ENCODE data around the gene CUBN. TPM values are rescaled to one million over a fixed set of nuclear protein-coding genes. Genes with fewer than 3 reads are reported as not detected.

CUBN gene
- total and polyA plus RNA-seq, 5 donors from 2014 or later: 0.01 to 4.7 (median 0.15) TPM

GRCh38 chr10:17047908-17048307 is 81.7 kb downstream of the CUBN start:
- DNase-seq: no peak
- Mint-ChIP-seq H3K4me1 (no peaks in the 10 kb centered on the region), H3K27me3 (no peaks in the 10 kb centered on the region), H3K36me3 (peaks cover 23% of the 10 kb centered on the region), H3K4me3 (no peak overlapping the region), H3K9me3 (peaks cover 0 to 3% (median 0%) of the 10 kb centered on the region in 7 donors), H3K27ac (no peak overlapping the region)
- no peak overlapping the region for H3K27ac ChIP-seq (ENCODE audit: insufficient read depth, low read length, poor library complexity, severe bottlenecking)
- H3K4me1 ChIP-seq (ENCODE audit: control insufficient read depth, insufficient read depth, low read length, poor library complexity, severe bottlenecking): no peaks in the 10 kb centered on the region
- no peak for ATAC-seq (ENCODE audit: low read depth in 2 of 2)
- no peaks in the 10 kb centered on the region for H3K36me3 ChIP-seq (ENCODE audit: control insufficient read depth, insufficient read depth, low read length)
- no peaks in the 10 kb centered on the region for H3K9me3 ChIP-seq (ENCODE audit: control insufficient read depth in 2 of 2, low read length in 2 of 2)
- no peak overlapping the region for H3K4me3 ChIP-seq (ENCODE audit: low read depth, low read length)
- H3K27me3 ChIP-seq (ENCODE audit: control insufficient read depth, insufficient read depth, low read length): no peaks in the 10 kb centered on the region

DNA sequence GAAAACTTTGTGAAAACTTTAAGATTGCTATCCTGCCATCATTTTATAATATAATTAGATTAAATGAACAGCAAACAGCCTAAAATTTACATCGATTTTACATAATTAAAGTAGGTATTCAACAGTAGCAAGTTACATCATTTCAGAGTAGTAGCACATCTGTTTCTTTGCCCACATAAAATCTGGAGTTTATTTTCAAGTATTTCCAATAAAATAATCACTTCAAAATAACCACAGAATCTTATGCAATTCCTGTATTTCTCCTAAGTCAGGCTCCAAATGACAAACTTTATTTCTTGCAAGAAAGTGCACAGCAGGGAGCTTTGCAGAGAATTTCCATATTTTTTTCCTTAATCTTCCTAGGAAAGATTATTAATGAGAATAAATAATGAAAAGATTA is 82.6 kb downstream of the CUBN start:
- no peaks in the 10 kb centered on the region for H3K27me3 ChIP-seq (ENCODE audit: control insufficient read depth, insufficient read depth, low read length)
- H3K4me3 ChIP-seq (ENCODE audit: low read depth, low read length): no peak overlapping the region
- Mint-ChIP-seq H3K27me3 (no peaks in the 10 kb centered on the region), H3K4me1 (no peaks in the 10 kb centered on the region), H3K36me3 (peaks cover 22% of the 10 kb centered on the region), H3K4me3 (no peak overlapping the region), H3K27ac (no peak overlapping the region), H3K9me3 (peaks cover 0 to 3% (median 0%) of the 10 kb centered on the region in 7 donors)
- no peaks in the 10 kb centered on the region for H3K4me1 ChIP-seq (ENCODE audit: control insufficient read depth, insufficient read depth, low read length, poor library complexity, severe bottlenecking)
- no peaks in the 10 kb centered on the region for H3K36me3 ChIP-seq (ENCODE audit: control insufficient read depth, insufficient read depth, low read length)
- no peak for DNase-seq
- ATAC-seq (ENCODE audit: low read depth in 2 of 2): no peak
- H3K9me3 ChIP-seq (ENCODE audit: control insufficient read depth in 2 of 2, low read length in 2 of 2): no peaks in the 10 kb centered on the region
- H3K27ac ChIP-seq (ENCODE audit: insufficient read depth, low read length, poor library complexity, severe bottlenecking): no peak overlapping the region

DNA sequence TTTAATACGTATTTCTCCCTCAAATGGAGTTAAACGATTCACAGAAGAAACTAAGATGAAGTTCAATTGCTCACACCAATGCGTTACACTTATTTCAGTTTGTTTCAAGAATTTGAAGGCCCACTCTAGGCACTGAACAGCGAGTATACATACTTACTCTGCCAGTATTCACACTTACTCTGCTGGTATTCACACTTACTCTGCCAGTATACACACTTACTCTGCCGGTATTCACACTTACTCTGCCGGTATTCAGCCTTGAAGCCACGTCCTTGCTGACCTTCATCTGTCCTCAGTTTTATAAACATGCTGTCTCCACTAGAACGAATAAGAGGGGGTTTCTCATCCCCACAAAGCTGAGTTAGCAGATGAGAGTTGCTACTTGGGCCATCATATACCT is 86.0 kb downstream of the CUBN start:
- H3K4me1 ChIP-seq (ENCODE audit: control insufficient read depth, insufficient read depth, low read length, poor library complexity, severe bottlenecking): no peaks in the 10 kb centered on the region
- H3K36me3 ChIP-seq (ENCODE audit: control insufficient read depth, insufficient read depth, low read length): no peaks in the 10 kb centered on the region
- ATAC-seq (ENCODE audit: low read depth in 2 of 2) (no peak), DNase-seq (no peak)
- no peaks in the 10 kb centered on the region for H3K9me3 ChIP-seq (ENCODE audit: control insufficient read depth in 2 of 2, low read length in 2 of 2)
- H3K27ac ChIP-seq (ENCODE audit: insufficient read depth, low read length, poor library complexity, severe bottlenecking): no peak overlapping the region
- Mint-ChIP-seq H3K36me3 (no peaks in the 10 kb centered on the region), H3K9me3 (no peaks in the 10 kb centered on the region), H3K4me3 (no peak overlapping the region), H3K27me3 (no peaks in the 10 kb centered on the region), H3K27ac (no peak overlapping the region), H3K4me1 (no peaks in the 10 kb centered on the region)
- H3K4me3 ChIP-seq (ENCODE audit: low read depth, low read length): no peak overlapping the region
- no peaks in the 10 kb centered on the region for H3K27me3 ChIP-seq (ENCODE audit: control insufficient read depth, insufficient read depth, low read length)

- no peaks in the 10 kb centered on the region for H3K9me3 ChIP-seq (ENCODE audit: control insufficient read depth in 2 of 2, low read length in 2 of 2)
- no peak overlapping the region for H3K27ac ChIP-seq (ENCODE audit: insufficient read depth, low read length, poor library complexity, severe bottlenecking)
- no peak overlapping the region for H3K27ac Mint-ChIP-seq
- ATAC-seq (ENCODE audit: low read depth in 2 of 2) (no peak), DNase-seq (no peak)
- H3K9me3 Mint-ChIP-seq: no peaks in the 10 kb centered on the region
- H3K36me3 ChIP-seq (ENCODE audit: control insufficient read depth, insufficient read depth, low read length): no peaks in the 10 kb centered on the region
- H3K27me3 Mint-ChIP-seq: no peaks in the 10 kb centered on the region
- no peak overlapping the region for H3K4me3 ChIP-seq (ENCODE audit: low read depth, low read length)
- H3K4me3 Mint-ChIP-seq: no peak overlapping the region
- no peaks in the 10 kb centered on the region for H3K27me3 ChIP-seq (ENCODE audit: control insufficient read depth, insufficient read depth, low read length)
- H3K36me3 Mint-ChIP-seq: no peaks in the 10 kb centered on the region
- no peaks in the 10 kb centered on the region for H3K4me1 ChIP-seq (ENCODE audit: control insufficient read depth, insufficient read depth, low read length, poor library complexity, severe bottlenecking)
- no peaks in the 10 kb centered on the region for H3K4me1 Mint-ChIP-seq
These were observed 87.7 kb downstream of the CUBN start for GRCh38 chr10:17041626-17042520.

GRCh38 chr10:17038627-17039026 is 91.0 kb downstream of the CUBN start:
- H3K36me3 ChIP-seq (ENCODE audit: control insufficient read depth, insufficient read depth, low read length): no peaks in the 10 kb centered on the region
- no peaks in the 10 kb centered on the region for H3K9me3 Mint-ChIP-seq
- no peak overlapping the region for H3K27ac Mint-ChIP-seq
- peaks cover 4% of the 10 kb centered on the region for H3K36me3 Mint-ChIP-seq
- no peak for DNase-seq
- no peak overlapping the region for H3K27ac ChIP-seq (ENCODE audit: insufficient read depth, low read length, poor library complexity, severe bottlenecking)
- H3K9me3 ChIP-seq (ENCODE audit: control insufficient read depth in 2 of 2, low read length in 2 of 2): no peaks in the 10 kb centered on the region
- H3K27me3 Mint-ChIP-seq: no peaks in the 10 kb centered on the region
- peaks cover 0 to 7% (median 3%) of the 10 kb centered on the region in 4 donors for H3K4me1 Mint-ChIP-seq
- no peak overlapping the region for H3K4me3 Mint-ChIP-seq
- H3K4me3 ChIP-seq (ENCODE audit: low read depth, low read length): no peak overlapping the region
- no peaks in the 10 kb centered on the region for H3K4me1 ChIP-seq (ENCODE audit: control insufficient read depth, insufficient read depth, low read length, poor library complexity, severe bottlenecking)
- no peak for ATAC-seq (ENCODE audit: low read depth in 2 of 2)
- no peaks in the 10 kb centered on the region for H3K27me3 ChIP-seq (ENCODE audit: control insufficient read depth, insufficient read depth, low read length)

- Histone ChIP-seq H3K9me3 (ENCODE audit: control insufficient read depth in 2 of 2, low read length in 2 of 2) (no peaks in the 10 kb centered on the region), H3K4me1 (ENCODE audit: control insufficient read depth, insufficient read depth, low read length, poor library complexity, severe bottlenecking) (no peaks in the 10 kb centered on the region), H3K27ac (ENCODE audit: insufficient read depth, low read length, poor library complexity, severe bottlenecking) (no peak overlapping the region), H3K27me3 (ENCODE audit: control insufficient read depth, insufficient read depth, low read length) (no peaks in the 10 kb centered on the region), H3K36me3 (ENCODE audit: control insufficient read depth, insufficient read depth, low read length) (no peaks in the 10 kb centered on the region), H3K4me3 (ENCODE audit: low read depth, low read length) (no peak overlapping the region)
- Mint-ChIP-seq H3K27ac (peak overlapping the region in 1 of 3 donors; percentile 76), H3K36me3 (peaks cover 4% of the 10 kb centered on the region), H3K9me3 (no peaks in the 10 kb centered on the region), H3K4me1 (peaks cover 0 to 13% (median 9%) of the 10 kb centered on the region in 4 donors), H3K27me3 (no peaks in the 10 kb centered on the region), H3K4me3 (no peak overlapping the region)
- no peak for DNase-seq
- ATAC-seq (ENCODE audit: low read depth in 2 of 2): no peak
These were observed 91.7 kb downstream of the CUBN start for GRCh38 chr10:17037910-17038309.

GRCh38 chr10:17035446-17035845 is 94.2 kb downstream of the CUBN start:
- no peaks in the 10 kb centered on the region for H3K9me3 ChIP-seq (ENCODE audit: control insufficient read depth in 2 of 2, low read length in 2 of 2)
- Mint-ChIP-seq H3K27me3 (no peaks in the 10 kb centered on the region), H3K9me3 (no peaks in the 10 kb centered on the region), H3K36me3 (peaks cover 4% of the 10 kb centered on the region), H3K4me3 (no peak overlapping the region), H3K27ac (no peak overlapping the region), H3K4me1 (peaks cover under 1 to 20% (median 15%) of the 10 kb centered on the region in 4 donors)
- H3K27me3 ChIP-seq (ENCODE audit: control insufficient read depth, insufficient read depth, low read length): no peaks in the 10 kb centered on the region
- no peaks in the 10 kb centered on the region for H3K4me1 ChIP-seq (ENCODE audit: control insufficient read depth, insufficient read depth, low read length, poor library complexity, severe bottlenecking)
- no peak for DNase-seq
- H3K36me3 ChIP-seq (ENCODE audit: control insufficient read depth, insufficient read depth, low read length): no peaks in the 10 kb centered on the region
- no peak overlapping the region for H3K27ac ChIP-seq (ENCODE audit: insufficient read depth, low read length, poor library complexity, severe bottlenecking)
- ATAC-seq (ENCODE audit: low read depth in 2 of 2): no peak
- no peak overlapping the region for H3K4me3 ChIP-seq (ENCODE audit: low read depth, low read length)
